HS-5 (cell line): ENCODE measurements around the gene PDLIM5.
"Not testable (repeated sequence)": the region's sequence is repeated elsewhere in the genome, so short reads cannot be mapped to it uniquely, and the experiment has no call there.

Experiments
- DNase-seq: peaks from one replicate; pipeline ENCODE4 v3.0.0-alpha.2; 2012; ENCODE audit warnings: low read depth

The PDLIM5 gene

GRCh38 chr4:94595880-94596483 is 144.2 kb downstream of the PDLIM5 start:
- DNase-seq = peak; percentile 19

- DNase-seq = no peak
Measured at GRCh38 chr4:94598758-94599157, 147.0 kb downstream of the PDLIM5 start.

- DNase-seq = peak; percentile 25
Measured at GRCh38 chr4:94603170-94603747, 151.5 kb downstream of the PDLIM5 start.

- no peak for DNase-seq
Measured at GRCh38 chr4:94605241-94605805, 153.6 kb downstream of the PDLIM5 start.

- DNase-seq = no peak
Measured at GRCh38 chr4:94610145-94610544, 158.4 kb downstream of the PDLIM5 start.

- no peak for DNase-seq
Measured at GRCh38 chr4:94613248-94613647, 161.5 kb downstream of the PDLIM5 start.

GRCh38 chr4:94615451-94615850 is 163.7 kb downstream of the PDLIM5 start:
- no peak for DNase-seq

GRCh38 chr4:94621491-94622080 is 169.8 kb downstream of the PDLIM5 start:
- DNase-seq = no peak

GRCh38 chr4:94623126-94623911 is 171.6 kb downstream of the PDLIM5 start:
- DNase-seq = no peak

- DNase-seq = no peak
Measured at GRCh38 chr4:94626942-94627341, 175.2 kb downstream of the PDLIM5 start.

- not testable (repeated sequence) for DNase-seq
Measured at GRCh38 chr4:94629058-94629457, 177.3 kb downstream of the PDLIM5 start.

GRCh38 chr4:94629837-94630236 is 178.1 kb downstream of the PDLIM5 start:
- DNase-seq = no peak

- no peak for DNase-seq
Measured at GRCh38 chr4:94634271-94634670, 182.5 kb downstream of the PDLIM5 start.

- DNase-seq = no peak
Measured at GRCh38 chr4:94635177-94635576, 183.4 kb downstream of the PDLIM5 start.

GRCh38 chr4:94636004-94636403 is 184.3 kb downstream of the PDLIM5 start:
- DNase-seq = no peak

GRCh38 chr4:94639298-94639697 is 187.6 kb downstream of the PDLIM5 start:
- DNase-seq = no peak

GRCh38 chr4:94640151-94640550 is 188.4 kb downstream of the PDLIM5 start:
- no peak for DNase-seq

GRCh38 chr4:94641702-94642560 is 190.2 kb downstream of the PDLIM5 start:
- peak; percentile 63 for DNase-seq

- DNase-seq = no peak
Measured at GRCh38 chr4:94642561-94642866, 190.8 kb downstream of the PDLIM5 start.

GRCh38 chr4:94648699-94649098 is 197.0 kb downstream of the PDLIM5 start:
- DNase-seq = no peak

GRCh38 chr4:94649381-94650133 is 197.8 kb downstream of the PDLIM5 start:
- no peak for DNase-seq
